NCI-H226 (cell line): ENCODE results near the gene LRRC75B.

Experiments used
- DNase-seq: peaks from one replicate; pipeline ENCODE4 v3.0.0-alpha.2; 2015

LRRC75B gene

DNA sequence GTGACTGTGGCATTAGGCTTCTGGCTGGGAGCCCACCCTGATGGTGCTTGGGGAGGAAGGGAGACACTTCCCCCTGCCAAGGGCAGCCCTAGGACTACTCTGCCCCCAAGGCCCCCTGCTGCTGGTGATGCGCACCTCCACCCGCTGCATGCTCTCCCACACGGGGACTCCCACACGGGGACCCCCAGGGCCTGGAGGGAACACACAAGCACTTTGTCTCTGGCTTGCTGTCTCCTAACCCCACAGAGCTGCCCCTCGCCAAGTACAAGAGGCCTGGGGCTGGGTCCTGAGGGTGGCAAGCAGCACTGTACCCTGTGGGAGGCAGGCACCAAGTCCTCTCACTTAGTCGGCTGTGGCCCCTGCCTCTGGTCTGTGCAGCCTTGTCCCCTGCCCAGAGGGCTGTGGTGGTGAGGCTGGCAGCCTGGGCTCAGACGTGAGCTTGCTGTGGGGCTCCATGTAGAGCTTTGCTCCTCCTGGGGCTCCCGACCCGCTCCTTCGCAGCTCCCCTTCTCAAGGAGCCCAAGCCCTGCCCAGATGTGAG lies 7.9 kb downstream of the LRRC75B start:
- DNase-seq = no peak

- DNase-seq = no peak
These were observed 8.6 kb downstream of the LRRC75B start for GRCh38 chr22:24584166-24584790.

- no peak for DNase-seq
These were observed 9.4 kb downstream of the LRRC75B start for GRCh38 chr22:24583221-24584165.

DNA sequence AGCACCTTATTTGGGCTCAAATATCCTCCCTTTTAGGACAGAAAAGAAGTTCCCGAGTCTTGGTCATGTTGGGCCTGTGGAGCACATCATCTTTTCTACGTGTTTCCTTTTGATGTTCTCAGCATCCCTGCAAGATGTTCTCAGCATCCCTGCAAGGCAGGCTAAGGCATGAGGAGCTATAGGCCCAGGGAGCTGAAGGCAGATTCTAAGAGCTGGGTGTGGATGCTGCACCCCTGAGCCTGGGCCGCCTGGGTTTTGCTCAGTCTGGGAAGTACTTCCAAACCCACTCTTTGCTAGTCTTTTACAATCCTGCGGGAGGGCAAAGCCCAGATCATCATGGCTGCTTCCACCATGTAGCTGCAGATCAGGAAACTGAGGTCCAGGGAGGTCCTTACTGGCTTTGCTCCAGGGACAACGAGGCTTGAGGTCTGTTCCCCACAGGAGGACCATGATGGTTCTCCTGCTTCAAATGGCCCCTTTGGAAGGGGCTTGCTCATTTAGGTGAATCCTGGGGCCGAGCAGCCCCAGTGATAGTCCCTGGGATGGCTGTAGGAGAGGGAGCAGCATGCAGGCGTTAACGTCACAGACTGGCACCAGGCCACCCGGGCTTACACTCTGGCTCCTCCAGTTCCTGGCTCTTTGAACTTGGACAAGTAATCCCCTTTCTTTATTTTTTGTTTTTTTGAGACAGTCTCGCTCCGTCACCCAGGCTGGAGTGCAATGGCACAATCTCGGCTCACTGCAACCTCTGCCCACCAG lies 10.6 kb downstream of the LRRC75B start:
- no peak for DNase-seq

- DNase-seq = peak; percentile 39
These were observed 12.6 kb downstream of the LRRC75B start for GRCh38 chr22:24580276-24580675.

DNA sequence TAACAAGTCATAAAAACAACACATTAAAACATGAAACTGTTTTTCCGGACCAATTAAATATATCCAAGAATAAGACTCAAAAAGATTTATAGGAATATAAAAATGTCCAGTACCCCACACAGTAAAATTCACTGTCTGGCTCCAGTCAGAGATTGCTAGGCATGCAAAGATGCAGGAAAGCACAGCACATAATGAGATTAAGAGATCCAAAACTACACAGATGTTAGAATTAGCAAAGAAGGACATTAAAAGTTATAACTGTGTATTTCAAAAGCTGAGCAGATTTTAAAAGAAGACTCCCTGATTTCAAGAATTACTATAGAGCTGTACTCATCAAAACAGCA lies 13.6 kb downstream of the LRRC75B start:
- no peak for DNase-seq

DNA sequence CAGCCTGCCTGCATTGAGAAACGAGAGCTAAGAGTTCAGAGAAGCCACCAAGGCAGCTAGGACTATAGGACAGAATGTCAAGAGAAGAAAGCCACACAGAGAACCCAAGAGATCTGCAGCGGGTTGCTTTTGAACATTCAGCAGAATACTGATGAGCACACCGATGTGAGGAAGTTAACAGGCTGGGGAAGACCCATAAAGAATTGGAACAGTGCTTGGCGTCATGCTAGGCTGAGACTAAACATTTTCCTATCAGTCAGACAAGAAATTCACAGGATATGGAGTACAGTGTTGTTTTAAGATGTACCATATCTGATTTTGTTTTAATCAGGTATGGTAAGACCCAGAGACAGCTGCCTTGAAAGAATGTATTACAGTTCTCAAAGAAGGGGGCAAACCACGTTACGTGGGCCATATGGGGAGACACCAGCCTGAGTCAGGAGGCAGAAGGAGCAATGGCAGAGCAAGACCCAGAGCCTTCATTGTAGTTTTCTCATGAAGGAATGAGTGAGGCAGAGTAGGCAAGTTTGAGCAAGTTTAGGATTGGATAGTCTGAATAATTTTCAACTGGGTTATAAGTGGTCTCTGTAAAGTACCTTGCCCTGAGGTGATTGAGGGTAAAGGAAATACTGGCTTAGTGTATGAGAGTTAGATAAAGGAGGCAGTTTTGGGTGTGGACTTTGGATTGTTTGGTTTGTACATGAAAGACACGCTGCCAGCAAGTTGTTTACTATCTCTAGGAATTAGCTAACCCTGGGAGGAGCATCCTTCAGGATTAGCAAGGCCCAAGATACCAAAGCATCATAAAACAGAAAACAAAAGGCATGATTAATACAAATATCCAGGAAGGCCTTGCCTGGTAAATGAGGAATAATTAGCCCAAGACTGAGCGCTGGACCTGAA lies 14.3 kb downstream of the LRRC75B start:
- DNase-seq = no peak

DNA sequence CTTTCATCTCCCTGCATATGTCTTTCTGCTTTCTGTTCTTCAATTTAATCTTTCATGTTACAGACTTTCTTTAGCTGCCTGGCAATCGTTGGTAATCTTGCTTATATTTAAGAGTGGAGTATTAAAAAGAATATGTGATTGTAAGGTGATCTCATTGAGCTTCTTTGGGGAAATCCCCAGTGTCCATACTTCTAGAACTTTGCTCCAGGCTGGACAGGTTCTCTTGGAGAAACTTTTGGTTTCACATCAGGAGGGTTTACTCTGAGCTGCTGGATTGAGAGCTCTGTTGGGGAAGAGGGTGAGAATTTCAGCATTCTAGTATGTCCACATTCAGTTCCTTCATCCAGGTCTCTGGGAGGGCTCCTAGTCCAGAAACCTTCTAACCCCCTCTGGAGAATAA lies 16.1 kb downstream of the LRRC75B start:
- DNase-seq = no peak

- no peak for DNase-seq
These were observed 21.6 kb downstream of the LRRC75B start for GRCh38 chr22:24571266-24571665.

GRCh38 chr22:24567668-24568067 lies 25.2 kb downstream of the LRRC75B start:
- no peak for DNase-seq

- DNase-seq = no peak
These were observed 25.9 kb downstream of the LRRC75B start for GRCh38 chr22:24566899-24567511.

- no peak for DNase-seq
These were observed 27.8 kb downstream of the LRRC75B start for GRCh38 chr22:24565077-24565476.

DNA sequence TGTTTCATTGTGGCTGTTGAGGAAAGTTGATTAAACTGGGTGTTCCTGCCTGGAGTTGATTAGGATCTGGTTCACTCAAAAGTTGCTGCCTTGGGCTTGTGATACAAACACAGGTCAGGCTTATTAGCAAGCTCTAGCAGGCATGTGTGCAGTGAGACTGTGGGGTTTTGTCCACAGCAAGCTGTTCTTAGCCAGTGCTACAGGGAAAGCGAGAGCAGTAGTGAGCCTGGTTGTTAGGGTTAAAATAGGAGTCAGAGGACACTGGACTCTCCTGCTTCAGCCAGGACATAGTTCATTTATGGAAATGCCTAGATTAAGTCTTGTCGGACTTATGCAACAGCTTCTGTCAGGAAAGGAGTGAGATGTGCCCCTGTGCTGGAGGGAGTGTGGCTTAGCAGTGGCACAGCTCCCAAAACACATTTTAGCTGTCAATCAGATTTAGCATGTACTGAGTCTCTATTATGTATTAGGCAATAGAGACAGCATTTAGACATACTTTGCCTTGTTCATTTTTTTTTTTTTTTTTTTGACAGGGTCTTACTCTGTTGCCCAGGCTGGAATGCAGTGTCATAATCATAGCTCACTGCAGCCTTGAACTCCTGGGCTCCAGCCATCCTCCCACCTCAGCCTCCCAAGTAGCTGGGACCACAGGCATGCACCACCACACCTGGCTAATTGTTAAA lies 28.4 kb downstream of the LRRC75B start:
- DNase-seq = no peak

- no peak for DNase-seq
These were observed 29.6 kb downstream of the LRRC75B start for GRCh38 chr22:24563246-24563645.

GRCh38 chr22:24559471-24559870 lies 33.4 kb downstream of the LRRC75B start:
- no peak for DNase-seq

DNA sequence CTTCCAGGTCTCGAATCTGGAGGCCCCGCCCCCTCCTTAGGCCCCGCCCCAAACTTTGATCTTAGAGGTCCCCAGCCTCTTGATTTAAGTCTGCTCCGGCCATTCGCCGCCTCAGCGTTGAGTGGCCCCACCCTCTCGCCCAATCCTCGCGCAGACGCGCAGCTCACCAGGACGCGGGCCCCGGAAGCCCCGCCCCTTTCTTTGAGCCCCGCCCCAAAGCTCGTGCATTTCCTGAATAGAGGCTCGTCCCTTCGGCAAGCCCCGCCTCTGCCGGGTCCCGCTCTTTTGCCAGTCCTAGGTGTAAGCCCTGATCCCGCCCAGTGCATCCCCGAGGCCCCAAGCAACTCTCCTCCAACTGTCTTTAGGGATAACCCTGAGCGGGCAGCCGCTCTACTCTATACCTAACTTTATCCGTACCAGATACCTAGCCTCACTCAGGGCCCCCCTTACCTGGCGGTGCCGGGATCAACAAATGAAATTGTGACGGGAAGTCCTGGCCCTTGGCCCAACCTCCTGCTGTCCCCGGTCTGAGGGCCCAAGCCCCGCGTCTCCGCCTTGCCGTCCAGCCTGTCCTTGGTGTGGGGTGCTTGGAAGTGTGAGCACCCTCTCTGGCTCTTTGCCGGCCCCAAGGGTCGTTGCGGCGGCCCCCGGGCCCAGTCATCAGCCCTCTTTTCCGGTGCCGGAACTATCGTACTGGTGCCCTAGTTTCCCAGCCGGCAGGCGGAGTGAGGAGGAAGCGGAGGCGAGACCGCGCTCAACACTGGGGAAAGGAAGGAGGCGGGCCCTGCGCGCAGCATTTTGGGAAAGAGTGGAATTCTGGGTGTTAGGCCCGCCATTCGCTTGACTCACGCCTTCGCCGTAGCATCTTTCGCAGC lies 37.5 kb downstream of the LRRC75B start, which contains the start of gene SNRPD3:
Gene SNRPD3 (plus strand): TSS at position 835 of the 875 bp plus-strand sequence. CDS start 1,676 bp downstream, outside the sequence.
- DNase-seq = peak; percentile 81

DNA sequence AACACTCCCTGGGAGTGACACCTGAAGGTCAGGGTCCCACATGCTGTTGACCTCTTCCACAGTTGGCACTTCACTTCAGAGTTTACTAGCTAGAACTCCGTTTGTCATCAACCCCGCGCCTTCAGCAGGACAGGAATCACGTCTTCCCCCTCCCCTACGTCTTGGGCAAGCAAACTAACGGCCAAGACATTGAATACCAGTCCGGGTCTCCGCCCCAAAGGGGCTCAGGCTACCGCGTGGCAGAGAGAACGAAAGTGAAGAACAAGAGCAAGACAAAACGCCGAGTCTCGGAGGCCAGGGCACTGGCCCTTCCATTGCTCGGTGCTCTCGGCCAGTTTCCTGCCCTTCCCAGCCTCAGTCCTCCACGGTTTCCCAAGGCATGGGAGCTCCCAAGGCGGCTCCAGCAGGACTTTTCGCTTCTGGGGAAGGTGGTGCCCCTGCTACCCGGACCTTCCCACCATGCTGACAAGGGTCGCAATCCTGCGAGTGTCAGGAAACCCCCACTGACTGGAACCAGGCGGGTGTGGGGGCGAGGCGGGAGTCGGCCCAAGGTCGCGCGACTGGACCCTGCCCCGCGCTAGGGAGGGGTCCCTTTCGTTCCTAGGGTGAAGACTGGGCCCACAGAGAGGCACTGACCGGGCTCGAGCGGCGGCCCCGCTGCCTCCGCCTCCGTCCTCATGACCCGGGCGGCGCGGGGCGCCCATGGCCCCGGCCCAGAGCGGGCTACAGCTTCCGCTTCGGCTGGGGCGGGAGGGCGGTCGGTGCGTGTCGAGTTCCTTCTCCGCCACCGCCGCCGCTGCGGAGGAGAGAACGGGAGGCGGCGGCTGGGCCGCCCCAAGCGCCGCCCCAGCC lies 38.3 kb downstream of the LRRC75B start, which contains the start of gene GUCD1:
Gene GUCD1 (minus strand): TSS at position 826 of the 852 bp plus-strand sequence. CDS start 147 bp downstream, at position 679.
- no peak for DNase-seq

DNA sequence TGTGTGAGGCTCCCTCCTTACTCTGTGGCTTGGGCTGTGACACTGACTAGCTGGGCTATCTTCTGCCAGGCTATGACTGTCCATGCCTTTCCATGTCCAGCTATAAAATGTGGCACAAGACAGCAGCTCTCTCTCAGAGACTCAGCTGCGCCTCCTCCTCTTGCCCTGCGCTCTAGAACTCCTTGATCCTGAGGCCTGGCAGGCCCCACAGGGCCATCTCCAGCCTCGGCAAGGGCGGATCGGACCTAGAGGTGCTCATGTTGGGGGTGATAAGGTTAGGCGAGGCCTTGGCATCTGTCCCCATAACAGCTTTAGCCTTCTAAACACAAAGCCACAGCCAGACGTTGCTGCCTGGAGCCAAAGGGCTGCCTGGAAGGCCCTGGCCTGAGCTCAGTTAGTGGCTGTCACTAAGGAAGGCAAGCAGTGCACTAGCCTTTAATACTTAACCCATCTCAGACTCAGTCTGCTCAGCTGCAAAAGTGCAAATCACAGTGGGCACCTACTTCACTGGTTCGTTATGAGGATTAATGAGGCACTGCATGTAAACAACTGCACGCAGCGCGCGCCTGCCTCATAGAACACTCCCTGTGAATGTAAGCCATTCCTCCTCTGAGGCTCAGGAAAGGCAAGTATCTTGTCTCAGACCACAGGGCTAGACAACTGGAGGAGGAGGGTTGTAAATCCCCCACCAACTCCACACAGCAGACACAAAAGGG lies 39.1 kb downstream of the LRRC75B start:
- no peak for DNase-seq
